Esophagus (tissue), 2 donors: ENCODE measurements around the gene MEGF11. TPM values are rescaled to one million over a fixed set of nuclear protein-coding genes. Genes with fewer than 3 reads are reported as not detected.

ENCODE experiments used
- H3K27ac ChIP-seq, 2 donors: one replicate each; pipeline ENCODE4 v1.5.1; 2013; ENCODE audit warnings: low read depth in 2 of 2, mild to moderate bottlenecking in 2 of 2, inconsistent platforms in 1 of 2, low read length in 1 of 2, moderate library complexity in 1 of 2
- H3K27me3 ChIP-seq, 2 donors: one replicate each; pipeline ENCODE4 v1.6.1; 2013; ENCODE audit warnings: low read length in 2 of 2, control low read depth in 1 of 2, mild to moderate bottlenecking in 1 of 2; ENCODE audit not compliant: insufficient read depth in 2 of 2, control insufficient read depth in 1 of 2
- H3K36me3 ChIP-seq, 2 donors: one replicate each; pipeline ENCODE4 v1.6.1; 2013; ENCODE audit warnings: low read length in 1 of 2; ENCODE audit not compliant: control insufficient read depth in 2 of 2, insufficient read depth in 2 of 2
- H3K4me1 ChIP-seq, 2 donors: one replicate each; pipeline ENCODE4 v1.6.1; 2013; ENCODE audit warnings: low read length in 1 of 2; ENCODE audit not compliant: control insufficient read depth in 2 of 2, insufficient read depth in 2 of 2
- H3K4me3 ChIP-seq, 2 donors: one replicate each; pipeline ENCODE4 v1.5.1; 2013; ENCODE audit warnings: low read length in 2 of 2, mild to moderate bottlenecking in 2 of 2, low read depth in 1 of 2, moderate library complexity in 1 of 2
- H3K9me3 ChIP-seq, 2 donors: one replicate each; pipeline ENCODE4 v1.6.1; 2013; ENCODE audit warnings: mild to moderate bottlenecking in 2 of 2, low read depth in 1 of 2, low read length in 1 of 2, moderate library complexity in 1 of 2; ENCODE audit not compliant: control insufficient read depth in 2 of 2, insufficient read depth in 1 of 2
- WGBS, 2 donors: extraction: QIAGEN DNeasy Blood & Tissue Kit; methylation state at CpG; one replicate each; pipeline ENCODE4 v1.1.7; 2013; 5-methylcytosine and 5-hydroxymethylcytosine counted together
- polyA plus RNA-seq, 2 donors: library from polyadenylated mRNA; stranded (reverse); fragments of 200-250 nt; gene quantifications; one replicate each; pipeline ENCODE4 v1.2.3, GENCODE V29; 2013
- donor health status: healthy with polysubstance abuse.
- donor health status: Bipolar disorder and iron deficiency.

MEGF11 gene
- polyA plus RNA-seq, 2 donors, result not detected

GRCh38 chr15:66097151-66098021 is 156.2 kb downstream of the MEGF11 start:
- Histone ChIP-seq H3K27ac (no peak overlapping the region), H3K4me1 (no peaks in the 10 kb centered on the region), H3K36me3 (no peaks in the 10 kb centered on the region), H3K4me3 (no peak overlapping the region), H3K27me3 (no peaks in the 10 kb centered on the region), H3K9me3 (no peaks in the 10 kb centered on the region)
- 64 to 65% methylated on average over 15 of the region's 15 CpGs for WGBS, 2 donors

DNA sequence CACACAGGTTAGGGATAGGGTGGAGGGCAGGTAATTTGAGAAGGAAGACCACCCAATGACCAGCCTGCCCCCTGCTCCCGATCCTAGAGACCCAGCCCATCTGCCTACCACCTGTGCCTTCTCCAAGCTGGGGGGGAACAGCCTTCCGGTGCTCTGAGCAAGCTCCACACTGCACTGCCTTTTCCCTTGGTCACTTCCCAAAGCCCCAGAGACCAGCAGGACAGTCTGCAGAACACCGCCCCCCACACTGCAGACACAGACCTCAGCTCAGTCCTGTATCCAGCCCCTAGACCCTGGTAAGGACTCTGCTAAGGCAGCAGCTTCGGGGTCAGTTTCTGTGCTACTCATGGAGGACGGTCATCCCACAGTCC is 156.9 kb downstream of the MEGF11 start:
- H3K9me3 ChIP-seq, result no peaks in the 10 kb centered on the region
- H3K36me3 ChIP-seq, result no peaks in the 10 kb centered on the region
- H3K4me1 ChIP-seq, result no peaks in the 10 kb centered on the region
- no peaks in the 10 kb centered on the region for H3K27me3 ChIP-seq
- 81 to 90% methylated on average over 5 of the region's 5 CpGs for WGBS, 2 donors
- H3K27ac ChIP-seq, result no peak overlapping the region
- H3K4me3 ChIP-seq, result no peak overlapping the region

DNA sequence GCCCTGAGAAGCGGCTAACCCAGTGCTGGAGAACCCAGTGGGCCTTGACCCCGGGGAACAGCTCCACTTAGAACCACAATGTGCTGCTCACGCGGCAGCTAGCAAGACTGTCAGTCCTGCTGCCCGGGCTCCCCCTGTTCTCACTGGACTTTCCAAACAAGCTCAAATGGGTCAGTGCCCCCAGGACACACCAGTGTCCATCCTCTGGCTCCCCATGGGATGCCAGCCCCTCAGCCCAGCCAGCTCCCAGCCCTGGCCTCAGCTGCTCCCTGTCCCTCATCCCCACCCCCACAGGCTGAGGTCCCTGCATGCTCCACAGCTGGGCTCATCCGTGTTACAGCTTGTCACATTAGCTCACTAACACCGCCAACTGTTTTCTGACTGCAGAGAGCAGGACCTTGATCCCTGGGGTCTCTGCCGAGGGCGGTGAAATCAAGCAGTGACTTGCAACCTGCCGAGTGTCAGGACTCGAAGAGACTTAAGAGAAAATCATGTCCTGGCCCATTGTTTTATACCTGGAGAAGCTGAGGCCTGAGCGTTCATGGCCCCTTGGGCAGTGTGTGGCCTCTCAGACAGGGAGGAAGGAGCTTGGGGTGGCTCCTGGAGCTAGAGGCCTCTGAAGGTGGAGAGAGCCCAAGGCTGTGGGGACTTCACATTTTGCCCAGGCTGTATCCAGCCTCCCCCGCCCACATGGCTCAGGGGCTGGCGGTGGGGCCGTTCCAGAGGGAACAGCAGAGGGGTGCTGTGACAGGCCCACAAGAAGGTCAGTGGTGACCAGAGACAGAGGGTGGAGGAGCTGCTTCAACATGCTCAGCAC is 157.5 kb downstream of the MEGF11 start:
- no peak overlapping the region for H3K4me3 ChIP-seq
- no peaks in the 10 kb centered on the region for H3K36me3 ChIP-seq
- H3K9me3 ChIP-seq, result no peaks in the 10 kb centered on the region
- 67 to 77% methylated on average over 15 of the region's 15 CpGs for WGBS, 2 donors
- H3K4me1 ChIP-seq, result no peaks in the 10 kb centered on the region
- H3K27ac ChIP-seq, result no peak overlapping the region
- H3K27me3 ChIP-seq, result no peaks in the 10 kb centered on the region

DNA sequence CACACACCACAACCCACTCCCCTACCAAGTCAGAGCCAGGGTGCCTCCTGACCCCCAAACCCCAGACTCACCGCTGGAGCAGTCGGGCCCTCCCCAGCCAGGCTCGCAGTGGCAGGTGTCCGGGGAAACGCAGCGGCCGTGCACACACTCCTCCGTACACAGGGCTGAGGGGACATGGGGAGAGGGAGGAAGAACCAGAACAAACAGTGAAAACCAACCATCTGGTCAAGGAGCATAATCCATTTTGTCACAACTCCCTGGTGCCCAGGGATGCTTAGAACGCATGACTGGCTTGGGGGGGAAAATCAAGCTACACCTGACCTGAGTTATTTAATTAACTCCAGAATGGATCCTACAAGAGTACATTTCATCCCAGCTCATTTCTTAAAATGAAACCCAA is 159.2 kb downstream of the MEGF11 start:
- H3K9me3 ChIP-seq, result no peaks in the 10 kb centered on the region
- WGBS, 2 donors, result 87 to 89% methylated on average over 9 of the region's 9 CpGs
- H3K27me3 ChIP-seq, result no peaks in the 10 kb centered on the region
- H3K36me3 ChIP-seq, result no peaks in the 10 kb centered on the region
- H3K27ac ChIP-seq, result no peak overlapping the region
- H3K4me3 ChIP-seq, result no peak overlapping the region
- H3K4me1 ChIP-seq, result no peaks in the 10 kb centered on the region

DNA sequence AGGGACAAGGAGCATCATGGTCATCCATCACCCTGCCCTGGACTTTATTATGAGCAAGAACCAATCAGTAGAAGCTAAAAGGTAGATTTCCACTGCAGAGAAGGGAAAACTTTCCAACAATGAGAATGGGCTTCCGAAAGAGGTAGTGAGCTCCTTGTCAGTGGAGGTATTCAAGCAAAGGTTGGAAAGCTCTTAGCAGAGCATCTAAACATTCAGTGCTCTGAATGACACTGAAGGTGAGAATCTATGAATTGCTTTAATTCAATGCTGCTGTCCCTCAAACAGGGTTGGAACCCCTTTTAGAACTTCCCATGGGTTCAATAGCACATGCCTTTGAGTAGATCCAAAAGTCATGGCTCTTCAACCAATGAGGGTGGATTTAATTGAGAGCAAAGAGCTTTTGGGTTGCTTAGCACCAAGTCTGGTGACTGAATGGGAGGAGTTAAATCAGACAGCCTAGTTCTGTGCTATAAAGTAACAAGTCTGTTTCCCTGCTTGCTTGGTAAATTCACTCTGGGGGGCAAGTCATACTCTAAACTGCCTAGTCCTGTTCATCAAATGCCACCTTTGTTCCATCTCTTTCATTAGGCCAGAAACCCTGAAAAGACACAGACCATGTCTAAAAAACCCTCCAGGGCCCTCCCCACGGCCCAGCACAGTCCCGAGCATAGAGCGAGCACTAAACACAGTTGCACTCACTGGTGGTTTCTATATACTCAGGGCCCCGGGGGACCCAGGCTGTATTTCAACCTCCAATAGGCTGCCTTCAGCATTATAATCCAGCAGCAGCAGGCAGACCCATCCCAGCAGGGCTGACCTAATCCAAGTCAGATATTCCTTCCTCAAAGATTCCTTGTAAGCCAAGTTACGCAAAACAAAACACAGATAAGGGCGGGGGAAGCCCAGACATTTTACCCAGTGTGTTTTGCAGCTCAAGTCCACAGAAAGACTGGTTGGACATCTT is 161.2 kb downstream of the MEGF11 start:
- no peak overlapping the region for H3K27ac ChIP-seq
- H3K4me3 ChIP-seq, result no peak overlapping the region
- no peaks in the 10 kb centered on the region for H3K4me1 ChIP-seq
- no peaks in the 10 kb centered on the region for H3K27me3 ChIP-seq
- WGBS, 2 donors, result 85 to 87% methylated on average over 7 of the region's 7 CpGs
- H3K9me3 ChIP-seq, result no peaks in the 10 kb centered on the region
- no peaks in the 10 kb centered on the region for H3K36me3 ChIP-seq

DNA sequence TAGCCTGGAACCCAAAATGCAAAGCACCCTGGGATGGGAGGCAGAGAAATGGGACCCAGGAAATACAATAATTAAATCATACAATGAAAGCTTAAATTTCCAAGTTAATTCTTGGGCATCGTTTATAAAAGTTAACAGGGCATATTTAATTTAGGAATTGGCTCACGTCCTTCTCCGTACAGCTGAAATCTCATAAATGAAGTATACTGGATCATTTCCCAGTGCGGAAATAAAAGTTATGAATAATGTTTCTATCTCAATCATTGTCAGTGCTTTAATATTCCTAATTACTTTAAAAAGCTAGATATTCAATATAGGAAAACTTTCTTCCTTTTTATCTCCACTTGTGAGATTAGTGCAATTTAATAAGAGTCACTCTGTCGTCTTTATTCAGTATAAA is 164.0 kb downstream of the MEGF11 start:
- Histone ChIP-seq H3K27ac (no peak overlapping the region), H3K27me3 (no peaks in the 10 kb centered on the region)
- 63% methylated on average over 5 of the region's 5 CpGs for WGBS, 2 donors

GRCh38 chr15:66089049-66089448 is 164.5 kb downstream of the MEGF11 start:
- no peaks in the 10 kb centered on the region for H3K9me3 ChIP-seq
- no peaks in the 10 kb centered on the region for H3K27me3 ChIP-seq
- H3K36me3 ChIP-seq, result no peaks in the 10 kb centered on the region
- WGBS, 2 donors, result 65 to 66% methylated on average over 7 of the region's 7 CpGs
- H3K4me1 ChIP-seq, result no peaks in the 10 kb centered on the region
- no peak overlapping the region for H3K4me3 ChIP-seq
- H3K27ac ChIP-seq, result no peak overlapping the region

More for the DNA sequence above, 164.0 kb downstream of the MEGF11 start:
- Histone ChIP-seq H3K4me3 (no peak overlapping the region), H3K36me3 (no peaks in the 10 kb centered on the region), H3K4me1 (no peaks in the 10 kb centered on the region), H3K9me3 (no peaks in the 10 kb centered on the region)

- H3K4me3 ChIP-seq, result no peak overlapping the region
- H3K4me1 ChIP-seq, result peaks cover 0 to 4% of the 10 kb centered on the region in 2 donors
- no peak overlapping the region for H3K27ac ChIP-seq
- 83% methylated on average over 6 of the region's 6 CpGs for WGBS, 2 donors
- no peaks in the 10 kb centered on the region for H3K36me3 ChIP-seq
- no peaks in the 10 kb centered on the region for H3K27me3 ChIP-seq
- no peaks in the 10 kb centered on the region for H3K9me3 ChIP-seq
Measured at GRCh38 chr15:66085128-66085527, 168.4 kb downstream of the MEGF11 start.

DNA sequence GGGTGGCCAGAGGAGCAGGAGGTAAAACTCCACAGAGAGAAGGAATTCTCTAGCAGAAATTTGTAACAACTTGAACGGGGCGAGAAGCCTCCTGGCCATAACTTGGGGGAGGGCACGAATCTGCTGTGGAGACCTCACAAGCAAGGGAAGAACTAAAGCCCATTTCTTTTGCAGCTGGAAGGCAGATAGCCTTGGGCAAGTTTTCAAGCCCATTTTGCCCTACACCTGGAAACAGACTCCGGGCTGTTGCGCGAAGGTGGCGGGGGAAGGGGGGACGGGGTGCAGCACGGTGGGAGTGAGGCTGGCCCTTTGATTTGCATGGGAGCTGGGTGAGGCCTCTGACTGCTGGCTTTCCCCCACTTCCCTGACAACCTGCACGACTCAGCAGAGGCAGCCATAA is 168.8 kb downstream of the MEGF11 start:
- Histone ChIP-seq H3K36me3 (no peaks in the 10 kb centered on the region), H3K27ac (no peak overlapping the region), H3K4me3 (no peak overlapping the region), H3K9me3 (no peaks in the 10 kb centered on the region), H3K4me1 (peaks cover 0 to 4% of the 10 kb centered on the region in 2 donors), H3K27me3 (no peaks in the 10 kb centered on the region)
- WGBS, 2 donors, result 89 to 92% methylated on average over 10 of the region's 10 CpGs
